IMR-90 (cell line): ENCODE data around the gene RALGAPB. TPM values are rescaled to one million over a fixed set of nuclear protein-coding genes. Genes with fewer than 3 reads are reported as not detected.
A peak's percentile ranks its signal among the peaks of the same experiment; 100 is the strongest.

Experiments
- ATAC-seq: fragments of 200-7000 bp; cut with Tn5 transposase; 2 replicates; pipeline ENCODE4 v1.9.1; 2020; ENCODE audit warnings: low read depth, mild to moderate bottlenecking, moderate library complexity
- BruUV-seq: library from RNA; stranded (reverse); fragments of 400-500 nt; replicated peaks from 2 replicates; lab custom pipeline; 2021; lab: Mats Ljungman, UMichigan
- CTCF ChIA-PET: fragments of 300-600 bp; formaldehyde crosslinking; extraction: SDS; loops from one replicate; lab custom pipeline; 2021; ENCODE audit warnings: antibody characterized with exemption; lab: Yijun Ruan, JAX
- POLR2A ChIA-PET: fragments of 300-600 bp; sonication (Branson Sonifier 250); formaldehyde crosslinking; loops from one replicate; lab custom pipeline; 2022; ENCODE audit warnings: antibody characterized with exemption; ENCODE audit not compliant: unreplicated experiment; lab: Charles Lee
- DNase-seq: peaks from one replicate; pipeline ENCODE4 v3.0.0; 2013
- H2AFZ ChIP-seq: replicated peaks from 2 replicates; pipeline ENCODE3; 2013; ENCODE audit warnings: low read length, mild to moderate bottlenecking; ENCODE audit not compliant: poor library complexity
- H2AK5ac ChIP-seq: 2 replicates; pipeline ENCODE4 v1.6.1; 2013; ENCODE audit warnings: low read depth, low read length, inconsistent platforms
- H2AK9ac ChIP-seq: replicated peaks from 2 replicates; pipeline ENCODE3; 2013; ENCODE audit warnings: mild to moderate bottlenecking, low read depth, low read length, moderate library complexity; ENCODE audit not compliant: poor library complexity
- H2BK120ac ChIP-seq: 2 replicates; pipeline ENCODE4 v1.6.1; 2013; ENCODE audit warnings: low read depth, low read length, inconsistent platforms
- H2BK15ac ChIP-seq: 3 replicates; pipeline ENCODE4 v1.6.1; 2013; ENCODE audit warnings: low read depth, low read length, inconsistent platforms
- H2BK20ac ChIP-seq: 2 replicates; pipeline ENCODE4 v1.6.1; 2013; ENCODE audit warnings: low read depth, mild to moderate bottlenecking, inconsistent platforms, low read length, moderate library complexity
- H2BK5ac ChIP-seq: 2 replicates; pipeline ENCODE4 v1.6.1; 2013; ENCODE audit warnings: mild to moderate bottlenecking, low read depth, low read length, inconsistent platforms; ENCODE audit not compliant: poor library complexity, severe bottlenecking
- H3K14ac ChIP-seq: replicated peaks from 2 replicates; pipeline ENCODE4 v1.6.1; 2013; ENCODE audit warnings: low read depth, low read length, inconsistent platforms
- H3K18ac ChIP-seq: 2 replicates; pipeline ENCODE4 v1.6.1; 2013; ENCODE audit warnings: low read depth, low read length, control low read depth
- H3K23ac ChIP-seq: 2 replicates; pipeline ENCODE4 v1.6.1; 2013; ENCODE audit warnings: low read depth, low read length, inconsistent platforms
- H3K27ac ChIP-seq: 2 replicates; pipeline ENCODE4 v1.5.1; 2013; ENCODE audit warnings: mild to moderate bottlenecking, control low read depth, low read length; ENCODE audit not compliant: insufficient read depth
- H3K27me3 ChIP-seq: 2 replicates; pipeline ENCODE4 v1.6.1; 2013; ENCODE audit warnings: low read length; ENCODE audit not compliant: control insufficient read depth, insufficient read depth
- H3K36me3 ChIP-seq: 2 replicates; pipeline ENCODE4 v1.6.1; 2013; ENCODE audit warnings: low read length, mixed read lengths; ENCODE audit not compliant: control insufficient read depth, insufficient read depth
- H3K4ac ChIP-seq: 2 replicates; pipeline ENCODE4 v1.6.1; 2013; ENCODE audit warnings: low read depth, low read length, inconsistent platforms
- H3K4me1 ChIP-seq: 2 replicates; pipeline ENCODE4 v1.6.1; 2013; ENCODE audit warnings: low read length, mixed read lengths; ENCODE audit not compliant: control insufficient read depth, insufficient read depth
- H3K4me2 ChIP-seq: 2 replicates; pipeline ENCODE4 v1.6.1; 2013; ENCODE audit warnings: low read depth, mild to moderate bottlenecking, control low read depth, low read length, moderate library complexity
- H3K4me3 ChIP-seq: 2 replicates; pipeline ENCODE4 v1.5.1; 2013; ENCODE audit warnings: low read depth, mild to moderate bottlenecking, control low read depth, low read length, moderate library complexity; ENCODE audit not compliant: insufficient read depth
- H3K56ac ChIP-seq: 2 replicates; pipeline ENCODE4 v1.6.1; 2013; ENCODE audit warnings: low read length, inconsistent platforms; ENCODE audit not compliant: insufficient read depth; ENCODE audit errors: extremely low read depth
- H3K79me1 ChIP-seq, 2 experiments: 2 replicates each; pipeline ENCODE4 v1.6.1; 2013; ENCODE audit warnings: low read length in 2 of 2, inconsistent platforms in 1 of 2, low read depth in 1 of 2
- H3K9ac ChIP-seq: 2 replicates; pipeline ENCODE4 v1.6.1; 2013; ENCODE audit warnings: low read depth, low read length, control low read depth
- H3K9me1 ChIP-seq: 2 replicates; pipeline ENCODE4 v1.6.1; 2013; ENCODE audit warnings: low read length, inconsistent platforms; ENCODE audit not compliant: insufficient read depth
- H3K9me3 ChIP-seq: 2 replicates; pipeline ENCODE4 v1.6.1; 2013; ENCODE audit warnings: low read length; ENCODE audit not compliant: control insufficient read depth, insufficient read depth
- H4K20me1 ChIP-seq: 2 replicates; pipeline ENCODE4 v1.6.1; 2013; ENCODE audit warnings: low read length, inconsistent platforms; ENCODE audit not compliant: insufficient read depth
- H4K5ac ChIP-seq: 2 replicates; pipeline ENCODE4 v1.6.1; 2013; ENCODE audit warnings: mild to moderate bottlenecking, low read depth, low read length, control low read depth
- H4K8ac ChIP-seq, 2 experiments: 2 replicates each; pipeline ENCODE4 v1.6.1; 2013; ENCODE audit warnings: low read depth in 2 of 2, low read length in 2 of 2, control low read depth in 1 of 2, inconsistent platforms in 1 of 2
- H4K91ac ChIP-seq: 2 replicates; pipeline ENCODE4 v1.6.1; 2013; ENCODE audit warnings: low read depth, low read length, inconsistent platforms; ENCODE audit not compliant: insufficient read depth
- MAFK ChIP-seq: IDR thresholded peaks from 2 replicates; pipeline ENCODE4 v1.6.1; 2012; ENCODE audit warnings: low read depth, low read length, improper control_type of control experiment
- SMC3 ChIP-seq: fragments of 150-350 bp; IDR thresholded peaks from 2 replicates; pipeline ENCODE4 v1.6.1; 2016; ENCODE audit warnings: low read depth, mild to moderate bottlenecking, antibody characterized with exemption, low read length, moderate library complexity
- WGBS, 2 experiments: methylation state at CpG; one replicate each; pipeline versions ENCODE4 v1.1.5 to v1.1.7; 2013; ENCODE audit warnings: missing lambda C conversion rate in 2 of 2; ENCODE audit not compliant: insufficient read length in 1 of 2; ENCODE audit errors: extremely low coverage in 2 of 2; 5-methylcytosine and 5-hydroxymethylcytosine counted together
- dilution Hi-C: fragments of 300-500 bp; cut with HindIII; formaldehyde crosslinking; loops from one replicate; pipeline ENCODE4 v1.14.3; 2018; ENCODE audit warnings: low sequenced_read_pairs; ENCODE audit not compliant: unreplicated experiment
- in situ Hi-C: fragments of 300-500 bp; cut with MboI; formaldehyde crosslinking; loops from 3 replicates; pipeline ENCODE4 v1.14.3; 2019; ENCODE audit warnings: low sequenced_read_pairs, inconsistent platforms, mixed read lengths
- intact Hi-C: fragments of 100-400 bp; cut with micrococcal nuclease; formaldehyde crosslinking; loops from 2 replicates; pipeline ENCODE4 v1.10.0; 2022
- polyA plus RNA-seq, 3 experiments: library from polyadenylated mRNA; depleted of rRNA; stranded (reverse); fragments of >200 nt; gene quantifications; 2 replicates each; pipeline ENCODE4 v1.2.3, GENCODE V29; 2012; ENCODE audit warnings: low replicate concordance in 1 of 3
- total RNA-seq: library from RNA; depleted of rRNA; stranded (reverse); fragments of >200 nt; gene quantifications from 2 replicates; pipeline ENCODE4 v1.2.3, GENCODE V29; 2012

Gene RALGAPB
- total and polyA plus RNA-seq, 2 of the 4 experiments (the other 2 are of a cell fraction): 12.7 to 30.3 TPM

GRCh38 chr20:38452880-38453624 is 19.6 kb upstream of the RALGAPB start:
- Histone ChIP-seq H3K18ac (no peak overlapping the region), H3K36me3 (peaks cover 24% of the 10 kb centered on the region), H4K20me1 (no peaks in the 10 kb centered on the region), H4K91ac (no peak overlapping the region), H3K14ac (no peak overlapping the region), H3K4me3 (no peak overlapping the region), H2AK9ac (peak overlapping the region; percentile 62), H3K4me1 (peaks cover 2% of the 10 kb centered on the region; the same call in 1 of the 2 replicates), H2BK120ac (peak overlapping the region; percentile 63; the same call in 1 of the 2 replicates), H3K4ac (peak overlapping the region; percentile 48; the same call in 1 of the 2 replicates), H3K27me3 (no peaks in the 10 kb centered on the region; the same call in 1 of the 2 replicates), H3K79me1 (peaks cover 0 to 29% of the 10 kb centered on the region in 2 experiments; a peak in 2 of 4 replicates), H3K23ac (peak overlapping the region; percentile 29; the same call in 1 of the 2 replicates), H3K9me3 (no peaks in the 10 kb centered on the region), H4K8ac (peak overlapping the region in 1 of 2 experiments; percentile 71; a peak in 2 of 4 replicates), H3K9ac (no peak overlapping the region), H4K5ac (peak overlapping the region; percentile 4; the same call in 1 of the 2 replicates), H2AFZ (peak overlapping the region; percentile 80), H2BK20ac (peak overlapping the region; percentile 14; the same call in 1 of the 2 replicates), H3K4me2 (no peak overlapping the region), H3K9me1 (peaks cover 14% of the 10 kb centered on the region), H2BK15ac (peak overlapping the region; percentile 31; the same call in 1 of the 3 replicates), H3K56ac (no peak overlapping the region), H2AK5ac (no peak overlapping the region), H3K27ac (peak overlapping the region; percentile 4; the same call in 1 of the 2 replicates), H2BK5ac (no peak overlapping the region)
- ChIA-PET CTCF (no interaction called here), POLR2A (interaction anchor here (0.7 kb wide), 1 partner anchor 18 kb away, joined by 4 read pairs; the partner anchor contains the start of gene SNHG17)
- no TSS peak for BruUV-seq
- WGBS, 2 experiments: 82% methylated on average over 9 of the region's 19 CpGs; no CpG with 5 or more reads in 1 of the 2 experiments
- TF ChIP-seq SMC3 (no peak), MAFK (peak; percentile 48; the same call in 1 of the 2 replicates)
- DNase-seq (peak; percentile 74), ATAC-seq (peak; percentile 72)
- in situ Hi-C loops (loop anchor here (25.0 kb wide), 1 partner anchor 284 kb away; the partner anchor contains the start of gene ACTR5), intact Hi-C loops (no loop called here), dilution Hi-C loops (no loop called here)
